ENCODE results near the gene PDCD4.

Gene PDCD4

GRCh38 chr10:110860576-110861241 is 11.0 kb upstream of the PDCD4 start:
- H3K4me3 ChIP-seq (ENCODE audit: low read depth, low read length), result no peak overlapping the region
- no peak for DNase-seq (ENCODE audit: low read depth)
- TF ChIP-seq CTCF (IDR thresholded peaks at IDR 0.05; ENCODE audit: control insufficient read depth, extremely low read depth, insufficient read depth), result no peak

GRCh38 chr10:110861476-110861875 is 10.3 kb upstream of the PDCD4 start:
- H3K4me3 ChIP-seq (ENCODE audit: low read depth, low read length), result no peak overlapping the region
- no peak for TF ChIP-seq CTCF (IDR thresholded peaks at IDR 0.05; ENCODE audit: control insufficient read depth, extremely low read depth, insufficient read depth)
- no peak for DNase-seq (ENCODE audit: low read depth)

DNA sequence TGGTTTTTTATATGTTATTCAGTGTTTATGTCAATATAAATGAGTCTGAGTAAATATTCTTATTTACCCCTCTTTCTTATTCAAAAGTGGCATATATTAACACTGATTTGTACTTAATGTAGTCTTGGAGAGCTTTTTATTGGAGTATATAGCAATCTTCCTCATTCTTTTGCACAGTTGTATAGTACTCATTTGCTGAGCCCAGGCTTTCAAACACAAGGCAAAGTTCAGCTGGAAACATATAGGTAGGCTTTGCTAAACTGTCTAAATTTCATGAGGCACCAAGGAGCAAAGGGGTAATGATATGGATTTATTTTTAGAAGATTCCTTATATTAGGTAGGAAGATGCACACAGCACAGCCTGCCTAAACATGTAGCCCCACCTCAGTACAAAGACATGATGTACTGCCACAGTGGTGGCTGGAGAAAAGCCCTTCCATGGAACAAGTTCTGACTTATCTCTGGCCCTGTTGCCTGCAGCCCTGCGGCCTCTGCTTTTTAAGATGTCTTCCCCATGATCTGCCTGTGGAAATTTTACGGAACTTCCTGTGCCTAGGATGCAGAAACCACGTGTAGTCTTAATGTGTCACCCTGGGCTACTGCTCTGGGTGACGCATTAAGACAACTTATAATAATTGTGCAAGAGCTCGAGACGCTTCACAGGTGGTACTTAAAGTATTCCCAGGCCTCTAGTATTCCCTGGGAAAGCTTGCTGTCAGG is 9.6 kb upstream of the PDCD4 start:
- no peak overlapping the region for H3K4me3 ChIP-seq (ENCODE audit: low read depth, low read length)
- no peak for DNase-seq (ENCODE audit: low read depth)
- TF ChIP-seq CTCF (IDR thresholded peaks at IDR 0.05; ENCODE audit: control insufficient read depth, extremely low read depth, insufficient read depth), result no peak

DNA sequence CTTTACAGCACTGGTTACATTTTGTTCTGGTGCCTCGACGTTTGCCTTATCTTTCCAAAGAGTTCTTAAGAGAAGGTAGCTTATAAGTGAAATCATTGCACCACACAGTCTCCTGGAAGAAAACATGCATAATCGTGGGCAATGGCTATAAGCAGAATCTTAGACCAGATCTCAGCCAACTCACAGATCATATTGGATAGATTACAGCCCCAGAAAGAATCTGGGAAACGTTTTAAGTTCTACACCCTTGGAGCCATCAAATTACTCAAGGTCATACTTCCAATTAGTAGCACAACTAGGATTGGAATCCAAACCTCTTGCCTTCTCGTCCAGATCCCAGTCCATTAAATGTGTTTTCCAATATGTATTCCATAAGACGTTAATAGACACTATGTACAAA is 8.8 kb upstream of the PDCD4 start:
- H3K4me3 ChIP-seq (ENCODE audit: low read depth, low read length), result no peak overlapping the region
- TF ChIP-seq CTCF (IDR thresholded peaks at IDR 0.05; ENCODE audit: control insufficient read depth, extremely low read depth, insufficient read depth), result no peak
- DNase-seq (ENCODE audit: low read depth), result no peak

GRCh38 chr10:110863361-110863760 is 8.4 kb upstream of the PDCD4 start:
- H3K4me3 ChIP-seq (ENCODE audit: low read depth, low read length), result no peak overlapping the region
- DNase-seq (ENCODE audit: low read depth), result no peak
- no peak for TF ChIP-seq CTCF (IDR thresholded peaks at IDR 0.05; ENCODE audit: control insufficient read depth, extremely low read depth, insufficient read depth)

GRCh38 chr10:110863956-110864355 is 7.8 kb upstream of the PDCD4 start:
- DNase-seq (ENCODE audit: low read depth), result no peak
- TF ChIP-seq CTCF (IDR thresholded peaks at IDR 0.05; ENCODE audit: control insufficient read depth, extremely low read depth, insufficient read depth), result no peak
- H3K4me3 ChIP-seq (ENCODE audit: low read depth, low read length), result no peak overlapping the region
